AG04450 (cell line): ENCODE measurements around the gene ARHGAP24. TPM values are rescaled to one million over a fixed set of nuclear protein-coding genes. Genes with fewer than 3 reads are reported as not detected.

ENCODE experiments used
- CTCF ChIA-PET: fragments of 300-600, 350-600 bp; formaldehyde crosslinking; extraction: SDS; loops from one replicate; lab custom pipeline; 2022; ENCODE audit warnings: antibody characterized with exemption, inconsistent platforms; lab: Charles Lee
- POLR2A ChIA-PET: fragments of 350-600 bp; formaldehyde crosslinking; extraction: SDS; loops from one replicate; lab custom pipeline; 2021; ENCODE audit warnings: antibody characterized with exemption, inconsistent platforms; lab: Yijun Ruan, JAX
- DNase-seq: peaks from one replicate; pipeline ENCODE4 v3.0.0-alpha.2; 2011; ENCODE audit warnings: low read depth, low spot score
- H3K27ac ChIP-seq: one replicate; pipeline ENCODE4 v1.5.1; 2012; ENCODE audit warnings: low read depth, low read length, control low read depth
- H3K27me3 ChIP-seq: one replicate; pipeline ENCODE4 v1.6.0; 2012; ENCODE audit warnings: low read length; ENCODE audit not compliant: control insufficient read depth, insufficient read depth
- H3K4me3 ChIP-seq: 2 replicates; pipeline ENCODE4 v1.5.1; 2011; ENCODE audit warnings: mild to moderate bottlenecking, low read depth, low read length, control low read depth
- H3K9me3 ChIP-seq: 2 replicates; pipeline ENCODE4 v1.5.1; 2012; ENCODE audit warnings: low read length; ENCODE audit not compliant: control insufficient read depth, insufficient read depth
- polyA plus RNA-seq: library from polyadenylated mRNA; depleted of rRNA; stranded (reverse); fragments of >200 nt; gene quantifications from 2 replicates; pipeline ENCODE4 v1.2.3, GENCODE V29; 2011
- TF ChIP-seq, protein P1 (sequence below): IDR thresholded peaks from 2 replicates; pipeline ENCODE4 v1.5.1; 2011; ENCODE audit warnings: low read depth, low read length, control low read depth, inconsistent platforms

Gene ARHGAP24
- polyA plus RNA-seq, 1 experiment, result 16.8 TPM

DNA sequence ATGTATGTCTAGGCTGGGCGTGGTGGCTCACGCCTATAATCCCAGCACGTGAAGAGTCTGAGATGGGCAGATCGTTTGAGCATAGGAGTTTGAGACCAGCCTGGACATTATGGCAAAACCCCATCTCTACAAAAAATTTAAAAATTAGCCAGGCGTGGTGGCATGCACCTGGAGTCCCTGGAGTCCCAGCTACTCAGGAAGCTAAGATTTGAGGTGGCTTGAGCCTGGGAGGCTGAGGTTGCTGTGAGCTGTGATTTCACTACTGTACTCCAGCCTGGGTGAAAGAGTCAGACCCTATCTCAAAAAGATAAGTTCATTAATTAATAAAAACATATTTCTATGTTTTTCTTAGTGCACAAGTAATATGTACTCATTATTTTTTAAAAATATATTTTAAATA is 238.1 kb downstream of the ARHGAP24 start:
- Histone ChIP-seq H3K9me3 (no peaks in the 10 kb centered on the region), H3K27ac (no peak overlapping the region), H3K4me3 (no peak overlapping the region), H3K27me3 (no peaks in the 10 kb centered on the region)
- TF ChIP-seq, protein P1, sequence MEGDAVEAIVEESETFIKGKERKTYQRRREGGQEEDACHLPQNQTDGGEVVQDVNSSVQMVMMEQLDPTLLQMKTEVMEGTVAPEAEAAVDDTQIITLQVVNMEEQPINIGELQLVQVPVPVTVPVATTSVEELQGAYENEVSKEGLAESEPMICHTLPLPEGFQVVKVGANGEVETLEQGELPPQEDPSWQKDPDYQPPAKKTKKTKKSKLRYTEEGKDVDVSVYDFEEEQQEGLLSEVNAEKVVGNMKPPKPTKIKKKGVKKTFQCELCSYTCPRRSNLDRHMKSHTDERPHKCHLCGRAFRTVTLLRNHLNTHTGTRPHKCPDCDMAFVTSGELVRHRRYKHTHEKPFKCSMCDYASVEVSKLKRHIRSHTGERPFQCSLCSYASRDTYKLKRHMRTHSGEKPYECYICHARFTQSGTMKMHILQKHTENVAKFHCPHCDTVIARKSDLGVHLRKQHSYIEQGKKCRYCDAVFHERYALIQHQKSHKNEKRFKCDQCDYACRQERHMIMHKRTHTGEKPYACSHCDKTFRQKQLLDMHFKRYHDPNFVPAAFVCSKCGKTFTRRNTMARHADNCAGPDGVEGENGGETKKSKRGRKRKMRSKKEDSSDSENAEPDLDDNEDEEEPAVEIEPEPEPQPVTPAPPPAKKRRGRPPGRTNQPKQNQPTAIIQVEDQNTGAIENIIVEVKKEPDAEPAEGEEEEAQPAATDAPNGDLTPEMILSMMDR, result no peak
- DNase-seq, result no peak
- ChIA-PET CTCF (no interaction called here), POLR2A (no interaction called here)

DNA sequence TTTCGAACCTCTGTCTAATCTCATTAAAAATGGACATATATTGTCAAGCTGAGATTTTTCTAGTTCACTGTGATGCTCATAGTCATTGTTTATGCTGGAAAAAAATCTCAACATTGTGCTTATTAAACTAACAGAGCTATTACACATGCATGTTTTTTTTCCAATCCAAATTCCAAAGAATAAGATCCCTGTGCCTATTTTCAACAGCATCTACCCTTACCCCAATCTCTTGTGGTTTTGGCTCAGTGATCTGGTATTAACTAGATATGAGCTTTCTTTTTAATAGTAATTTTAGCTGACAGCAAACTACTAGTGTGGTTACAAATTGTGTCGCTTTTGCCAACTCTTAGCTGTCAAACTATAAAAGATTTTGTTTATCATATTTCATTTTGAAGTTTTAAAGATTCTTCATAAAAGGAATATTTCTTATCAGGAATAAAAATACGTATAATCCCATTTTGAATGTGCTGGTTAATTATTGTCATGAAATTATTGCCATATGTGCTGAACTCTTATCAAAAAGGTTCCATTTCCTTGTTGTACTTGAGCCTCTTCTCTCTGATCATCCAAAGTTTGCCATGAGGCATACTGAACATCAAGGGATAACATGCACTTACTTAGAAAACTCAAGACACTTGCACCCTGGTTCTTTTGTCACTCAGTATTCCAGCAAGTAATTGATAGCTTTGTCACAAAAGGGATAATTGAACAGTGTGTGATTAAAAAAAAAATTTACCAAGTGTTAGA is 241.2 kb downstream of the ARHGAP24 start:
- POLR2A ChIA-PET, result no interaction called here
- H3K27ac ChIP-seq, result no peak overlapping the region
- TF ChIP-seq, protein P1, result no peak
- H3K4me3 ChIP-seq, result no peak overlapping the region
- no peaks in the 10 kb centered on the region for H3K27me3 ChIP-seq
- CTCF ChIA-PET, result interaction anchor here (1.3 kb wide), 1 partner anchor 632 kb away, joined by 5 read pairs; no protein-coding TSS in a partner anchor
- no peak for DNase-seq
- no peaks in the 10 kb centered on the region for H3K9me3 ChIP-seq

DNA sequence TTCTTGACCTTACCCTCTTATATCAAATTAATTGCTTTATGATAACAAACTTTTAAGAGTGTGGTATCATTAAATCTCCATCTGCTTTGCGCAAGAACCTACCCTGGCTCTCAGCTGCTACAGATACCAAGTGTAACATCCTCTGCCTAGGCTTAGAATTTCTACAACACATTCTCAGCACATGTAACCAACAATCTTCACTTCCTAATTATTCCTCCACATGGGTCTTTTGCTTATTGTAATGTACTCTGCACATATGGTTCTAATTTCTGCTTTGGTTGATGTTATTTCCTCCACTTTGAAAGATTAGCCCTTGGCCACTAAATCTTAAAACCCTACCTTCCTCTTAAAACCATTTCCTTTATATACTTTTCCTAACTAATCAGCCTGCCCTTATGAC is 242.4 kb downstream of the ARHGAP24 start:
- no peaks in the 10 kb centered on the region for H3K27me3 ChIP-seq
- ChIA-PET POLR2A (no interaction called here), CTCF (interaction anchor here (0.8 to 1.3 kb wide), 2 partner anchors 30 to 633 kb away, joined by 3 to 5 read pairs; no protein-coding TSS in a partner anchor)
- DNase-seq, result no peak
- no peak overlapping the region for H3K27ac ChIP-seq
- no peaks in the 10 kb centered on the region for H3K9me3 ChIP-seq
- TF ChIP-seq, protein P1, result no peak
- H3K4me3 ChIP-seq, result no peak overlapping the region

DNA sequence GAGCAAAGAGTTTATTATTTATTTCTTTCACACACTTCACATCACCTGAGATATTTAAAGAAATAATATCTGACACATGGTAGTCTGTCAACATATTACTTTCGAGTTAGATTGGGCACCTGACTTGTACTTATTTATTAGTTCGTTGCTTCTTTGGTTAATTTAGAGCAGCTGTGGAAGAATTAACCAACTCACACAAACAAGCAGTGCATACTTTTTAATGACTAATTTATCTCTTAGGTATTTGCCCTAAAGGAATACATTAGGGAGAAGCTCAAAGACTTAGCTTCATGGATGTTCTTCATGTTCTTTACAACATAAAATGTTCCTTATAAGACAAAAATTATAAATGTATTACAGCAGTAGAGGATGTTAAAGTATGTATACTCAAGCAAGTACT is 242.9 kb downstream of the ARHGAP24 start:
- Histone ChIP-seq H3K4me3 (no peak overlapping the region), H3K27ac (no peak overlapping the region), H3K9me3 (no peaks in the 10 kb centered on the region), H3K27me3 (no peaks in the 10 kb centered on the region)
- no peak for DNase-seq
- ChIA-PET CTCF (no interaction called here), POLR2A (no interaction called here)
- TF ChIP-seq, protein P1, result no peak

DNA sequence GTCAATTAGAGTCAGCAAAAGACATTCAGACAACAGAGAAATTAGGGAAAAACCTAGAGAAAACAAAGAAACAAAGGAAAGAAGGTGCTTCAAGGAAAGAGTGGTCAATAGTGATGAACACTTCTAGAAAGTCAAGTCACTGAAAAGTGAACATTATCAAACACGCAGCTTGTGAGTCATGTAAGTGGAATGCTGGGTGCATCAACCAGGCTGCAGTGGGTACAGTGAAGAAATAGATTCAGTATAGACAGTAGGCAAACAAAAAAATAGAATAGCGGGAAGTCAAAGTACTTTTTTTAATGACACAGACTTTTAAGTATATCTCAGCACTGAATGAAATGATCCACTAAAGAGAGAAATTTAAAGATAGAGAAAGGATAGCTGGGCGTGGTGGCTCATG is 245.8 kb downstream of the ARHGAP24 start:
- H3K27me3 ChIP-seq, result no peaks in the 10 kb centered on the region
- no peaks in the 10 kb centered on the region for H3K9me3 ChIP-seq
- CTCF ChIA-PET, result no interaction called here
- no peak overlapping the region for H3K4me3 ChIP-seq
- DNase-seq, result no peak
- POLR2A ChIA-PET, result no interaction called here
- TF ChIP-seq, protein P1, result no peak
- H3K27ac ChIP-seq, result no peak overlapping the region
